MM.1S (cell line): ENCODE measurements around the gene EIF3L.

Experiments
- CTCF ChIP-seq: fragments of 300-600 bp; sonication (generic); IDR thresholded peaks from 2 replicates; pipeline ENCODE4 v1.5.1; 2016; ENCODE audit warnings: antibody characterized with exemption, low read length, mixed read lengths
- EZH2 ChIP-seq: fragments of 300-600 bp; sonication (generic); optimal IDR thresholded peaks from 2 replicates; pipeline ENCODE3; 2017; ENCODE audit warnings: low read depth, mild to moderate bottlenecking, antibody characterized with exemption, low read length, mixed read lengths
- EZH2phosphoT487 ChIP-seq: fragments of 300-600 bp; sonication (generic); IDR thresholded peaks from 2 replicates; pipeline ENCODE4 v1.6.1; 2018; ENCODE audit warnings: antibody characterized with exemption, low read length

DNA sequence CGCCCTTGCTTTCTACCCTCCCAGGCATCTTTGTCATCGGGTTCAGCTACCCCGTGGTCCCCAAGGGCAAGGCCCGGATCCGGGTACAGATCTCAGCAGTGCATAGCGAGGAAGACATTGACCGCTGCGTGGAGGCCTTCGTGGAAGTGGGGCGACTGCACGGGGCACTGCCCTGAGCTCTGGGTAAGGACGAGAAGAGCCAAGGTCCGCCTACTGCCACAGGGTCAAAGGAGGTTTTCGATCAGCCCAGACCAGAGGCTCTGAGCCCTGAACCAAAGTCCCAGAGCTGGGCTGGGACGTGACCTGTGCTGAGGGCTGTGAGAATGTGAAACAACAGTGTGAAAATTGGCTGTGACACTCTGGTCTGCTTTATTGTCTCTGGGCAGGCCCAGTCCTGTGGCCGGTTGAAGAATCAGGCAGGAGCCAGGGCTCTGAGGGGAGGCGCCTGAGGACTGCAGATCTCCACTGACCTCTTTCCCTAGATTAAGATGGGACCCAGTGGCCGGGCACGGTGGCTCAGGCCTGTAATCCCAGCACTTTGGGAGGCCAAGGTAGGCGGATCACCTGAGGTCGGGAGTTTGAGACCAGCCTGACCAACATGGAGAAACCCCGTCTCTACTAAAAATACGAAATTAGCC is 32.6 kb upstream of the EIF3L start:
- no peak for TF ChIP-seq CTCF
- TF ChIP-seq EZH2: no peak
- TF ChIP-seq EZH2phosphoT487: no peak
